ENCODE results near the gene SH3RF3.

The SH3RF3 gene

GRCh38 chr2:109438146-109438545 lies 309.1 kb downstream of the SH3RF3 start:
- no peaks in the 10 kb centered on the region for H3K27me3 Mint-ChIP-seq
- no peaks in the 10 kb centered on the region for H3K4me1 Mint-ChIP-seq (ENCODE audit: low read depth)
- no peak overlapping the region for H3K4me3 Mint-ChIP-seq
- peaks cover 34% of the 10 kb centered on the region for H3K36me3 Mint-ChIP-seq
- peaks cover 16% of the 10 kb centered on the region for H3K9me3 Mint-ChIP-seq (ENCODE audit: low read depth)
- H3K27ac Mint-ChIP-seq, result no peak overlapping the region

GRCh38 chr2:109438773-109439389 lies 309.9 kb downstream of the SH3RF3 start:
- Mint-ChIP-seq H3K27ac (no peak overlapping the region), H3K9me3 (ENCODE audit: low read depth) (peaks cover 20% of the 10 kb centered on the region), H3K4me1 (ENCODE audit: low read depth) (no peaks in the 10 kb centered on the region)

GRCh38 chr2:109439390-109439786 lies 310.4 kb downstream of the SH3RF3 start:
- H3K27me3 Mint-ChIP-seq, result no peaks in the 10 kb centered on the region
- no peak overlapping the region for H3K4me3 Mint-ChIP-seq
- peaks cover 38% of the 10 kb centered on the region for H3K36me3 Mint-ChIP-seq
- no peaks in the 10 kb centered on the region for H3K4me1 Mint-ChIP-seq (ENCODE audit: low read depth)
- peaks cover 20% of the 10 kb centered on the region for H3K9me3 Mint-ChIP-seq (ENCODE audit: low read depth)
- H3K27ac Mint-ChIP-seq, result no peak overlapping the region

More at GRCh38 chr2:109438773-109439389, 309.9 kb downstream of the SH3RF3 start:
- no peak overlapping the region for H3K4me3 Mint-ChIP-seq
- H3K27me3 Mint-ChIP-seq, result no peaks in the 10 kb centered on the region
- H3K36me3 Mint-ChIP-seq, result peaks cover 41% of the 10 kb centered on the region

DNA sequence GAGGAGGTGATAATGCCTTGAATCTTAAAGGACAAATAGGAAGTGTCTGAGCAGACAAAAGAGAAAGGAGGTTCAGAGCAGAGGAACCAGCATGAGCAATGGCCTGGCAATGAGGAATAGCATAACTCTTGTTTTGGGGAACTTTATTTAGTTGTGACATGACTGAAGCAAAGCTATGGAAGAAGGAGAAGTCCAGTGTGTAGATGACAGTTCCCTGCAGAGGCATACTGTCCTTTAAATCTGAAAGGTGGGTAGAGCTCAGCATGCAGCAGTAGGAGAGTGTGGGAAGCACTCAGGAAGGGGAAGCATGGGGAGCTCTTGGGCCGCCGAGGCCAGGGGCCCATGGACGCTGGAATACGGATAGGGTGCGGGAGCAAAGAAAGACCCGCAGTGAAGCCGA lies 311.0 kb downstream of the SH3RF3 start:
- H3K36me3 Mint-ChIP-seq, result peaks cover 39% of the 10 kb centered on the region
- peaks cover 25% of the 10 kb centered on the region for H3K9me3 Mint-ChIP-seq (ENCODE audit: low read depth)
- no peaks in the 10 kb centered on the region for H3K27me3 Mint-ChIP-seq
- H3K27ac Mint-ChIP-seq, result no peak overlapping the region
- H3K4me1 Mint-ChIP-seq (ENCODE audit: low read depth), result no peaks in the 10 kb centered on the region
- H3K4me3 Mint-ChIP-seq, result no peak overlapping the region

DNA sequence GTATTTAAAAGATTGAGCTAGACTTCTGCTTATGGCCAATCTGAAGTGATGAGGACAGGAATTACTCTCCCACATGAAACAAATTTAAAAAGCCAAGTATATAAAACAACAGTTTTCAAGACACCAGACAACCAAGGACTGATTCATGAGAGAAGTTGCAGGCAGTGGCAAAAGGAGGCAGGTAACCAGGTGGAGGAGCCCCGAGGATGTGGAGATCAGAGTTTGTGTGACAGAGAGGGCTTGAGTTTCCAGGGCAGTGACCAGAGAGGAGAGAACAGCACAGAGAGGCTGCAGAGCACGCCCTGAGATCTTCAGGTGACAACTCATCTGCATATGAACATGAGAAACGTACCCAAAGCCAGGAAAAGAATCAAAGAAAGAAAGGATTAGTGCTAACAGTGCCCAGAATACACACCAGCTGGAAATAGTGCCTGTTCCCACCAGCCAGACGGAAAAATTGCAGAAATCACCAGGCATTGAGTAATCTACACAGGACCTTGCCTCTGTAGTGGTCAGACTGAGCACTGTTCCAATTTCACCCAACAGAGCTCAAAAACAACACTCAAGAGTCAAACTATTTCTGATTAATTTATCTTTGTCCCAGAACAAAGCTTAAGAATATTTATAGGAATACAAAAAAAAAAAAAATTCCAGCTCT lies 311.6 kb downstream of the SH3RF3 start:
- Mint-ChIP-seq H3K4me3 (no peak overlapping the region), H3K4me1 (ENCODE audit: low read depth) (no peaks in the 10 kb centered on the region), H3K9me3 (ENCODE audit: low read depth) (peaks cover 29% of the 10 kb centered on the region), H3K27ac (no peak overlapping the region), H3K36me3 (peaks cover 44% of the 10 kb centered on the region), H3K27me3 (no peaks in the 10 kb centered on the region)

GRCh38 chr2:109442715-109443319 lies 313.8 kb downstream of the SH3RF3 start:
- Mint-ChIP-seq H3K4me3 (no peak overlapping the region), H3K4me1 (ENCODE audit: low read depth) (no peaks in the 10 kb centered on the region), H3K27me3 (no peaks in the 10 kb centered on the region), H3K27ac (no peak overlapping the region), H3K9me3 (ENCODE audit: low read depth) (peaks cover 29% of the 10 kb centered on the region), H3K36me3 (peaks cover 46% of the 10 kb centered on the region)

DNA sequence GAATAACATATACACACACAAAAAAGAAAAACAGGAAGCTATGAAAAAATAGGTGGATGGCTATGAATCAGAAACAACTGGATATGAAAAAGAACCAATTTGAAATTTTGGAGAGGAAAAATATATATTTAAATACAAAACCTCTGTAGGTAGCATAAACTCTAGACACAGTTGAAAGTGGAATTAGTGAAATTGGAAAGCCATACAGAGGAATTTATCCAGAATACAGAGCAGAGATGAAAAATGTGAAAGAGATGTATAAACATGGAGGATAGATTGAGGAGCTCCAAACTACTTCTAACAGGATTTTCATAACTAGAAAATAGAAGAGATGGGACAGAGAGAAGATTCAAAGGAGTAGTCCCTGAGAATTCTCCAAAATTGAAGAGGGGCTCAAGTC lies 315.9 kb downstream of the SH3RF3 start:
- no peak overlapping the region for H3K4me3 Mint-ChIP-seq
- H3K4me1 Mint-ChIP-seq (ENCODE audit: low read depth), result no peaks in the 10 kb centered on the region
- H3K27me3 Mint-ChIP-seq, result no peaks in the 10 kb centered on the region
- peaks cover 38% of the 10 kb centered on the region for H3K36me3 Mint-ChIP-seq
- peaks cover 29% of the 10 kb centered on the region for H3K9me3 Mint-ChIP-seq (ENCODE audit: low read depth)
- no peak overlapping the region for H3K27ac Mint-ChIP-seq

DNA sequence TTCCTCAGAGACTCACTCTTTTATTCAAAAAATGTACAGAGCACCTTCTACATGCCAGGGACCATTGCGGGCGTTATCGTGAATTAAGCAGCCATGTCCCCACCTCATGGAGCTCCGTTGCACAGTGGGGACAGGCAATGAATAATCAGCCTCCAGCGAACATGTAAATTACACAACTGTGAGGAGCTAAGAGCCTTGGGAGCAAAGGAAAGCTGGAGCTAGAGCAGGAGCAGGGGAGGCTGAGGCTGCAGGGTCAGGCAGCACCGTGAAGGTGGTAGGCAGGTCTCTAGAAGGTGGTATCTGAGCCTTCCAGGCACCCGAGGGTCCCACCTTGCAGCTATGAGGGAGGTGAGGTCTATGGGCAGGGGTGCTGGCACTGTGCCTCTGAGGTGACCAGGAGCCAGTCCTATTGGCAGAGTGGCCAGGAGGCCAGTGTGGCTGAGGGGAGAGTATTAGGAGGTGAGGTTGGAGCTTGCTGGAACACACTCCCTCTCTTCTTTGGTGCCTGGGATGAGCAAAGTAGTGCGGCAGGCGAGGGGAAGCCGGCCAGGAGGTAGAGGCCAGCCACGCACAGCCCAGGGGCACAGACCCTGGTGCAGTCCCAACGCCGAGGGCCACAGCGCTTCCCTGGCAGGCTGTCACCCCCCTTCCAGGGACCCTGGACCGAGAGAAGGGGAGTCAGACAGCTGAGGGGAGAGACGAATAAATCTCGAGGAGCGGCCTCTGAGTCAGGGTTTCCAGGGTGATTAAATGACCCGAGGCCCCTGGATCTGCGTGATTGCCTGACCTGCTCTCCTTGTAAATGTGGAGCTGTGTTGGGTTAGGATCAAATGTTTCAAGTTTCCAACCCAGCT lies 317.5 kb downstream of the SH3RF3 start:
- H3K27me3 Mint-ChIP-seq, result no peaks in the 10 kb centered on the region
- peaks cover 26% of the 10 kb centered on the region for H3K36me3 Mint-ChIP-seq
- H3K9me3 Mint-ChIP-seq (ENCODE audit: low read depth), result peaks cover 21% of the 10 kb centered on the region
- no peak overlapping the region for H3K4me3 Mint-ChIP-seq
- no peak overlapping the region for H3K27ac Mint-ChIP-seq
- H3K4me1 Mint-ChIP-seq (ENCODE audit: low read depth), result no peaks in the 10 kb centered on the region

DNA sequence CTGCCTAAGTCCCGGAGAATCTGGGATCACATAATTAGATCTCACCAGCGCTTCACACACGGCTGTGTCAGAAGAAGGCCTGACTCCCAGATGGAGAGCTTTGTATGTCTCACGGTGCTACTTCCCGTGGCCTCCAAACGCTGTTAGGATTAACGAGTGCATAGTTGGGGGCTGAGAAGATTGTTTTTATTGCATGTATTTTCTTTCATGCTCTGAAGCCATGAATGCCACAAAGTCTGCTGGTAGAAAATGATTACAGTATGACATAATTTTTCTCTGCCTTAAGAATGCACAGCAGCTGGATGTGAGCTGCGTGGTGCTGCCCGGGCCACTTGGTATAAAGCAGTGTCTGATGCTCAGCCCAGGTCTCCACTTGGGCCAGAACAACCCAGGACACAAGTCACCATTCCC lies 318.3 kb downstream of the SH3RF3 start:
- no peaks in the 10 kb centered on the region for H3K4me1 Mint-ChIP-seq (ENCODE audit: low read depth)
- H3K27ac Mint-ChIP-seq, result no peak overlapping the region
- peaks cover 29% of the 10 kb centered on the region for H3K36me3 Mint-ChIP-seq
- peaks cover 18% of the 10 kb centered on the region for H3K9me3 Mint-ChIP-seq (ENCODE audit: low read depth)
- H3K27me3 Mint-ChIP-seq, result no peaks in the 10 kb centered on the region
- H3K4me3 Mint-ChIP-seq, result no peak overlapping the region

- Mint-ChIP-seq H3K4me1 (ENCODE audit: low read depth) (no peaks in the 10 kb centered on the region), H3K27ac (no peak overlapping the region), H3K9me3 (ENCODE audit: low read depth) (peaks cover 13% of the 10 kb centered on the region), H3K36me3 (peaks cover 25% of the 10 kb centered on the region), H3K27me3 (no peaks in the 10 kb centered on the region), H3K4me3 (no peak overlapping the region)
These were observed 318.8 kb downstream of the SH3RF3 start for GRCh38 chr2:109447776-109448175.

DNA sequence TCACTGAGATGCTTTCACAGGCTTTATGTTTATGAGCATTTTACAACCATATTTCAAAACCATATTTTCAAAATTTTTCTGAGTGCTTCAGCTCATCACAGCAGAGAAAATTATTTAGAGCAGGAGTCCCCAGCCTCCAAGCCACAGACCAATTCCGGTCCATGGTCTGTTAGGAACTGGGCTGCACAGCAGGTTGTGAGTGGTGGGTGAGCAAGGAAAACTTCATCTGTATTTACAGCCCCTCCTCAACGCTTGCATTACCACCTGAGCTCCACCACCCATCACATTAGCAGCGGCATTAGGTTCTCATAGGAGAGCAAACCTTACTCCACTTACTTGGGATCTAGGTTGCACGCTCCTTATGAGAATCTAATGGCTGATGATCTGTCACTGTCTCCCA lies 319.2 kb downstream of the SH3RF3 start:
- Mint-ChIP-seq H3K27ac (no peak overlapping the region), H3K36me3 (peaks cover 23% of the 10 kb centered on the region), H3K27me3 (no peaks in the 10 kb centered on the region), H3K4me3 (no peak overlapping the region), H3K9me3 (ENCODE audit: low read depth) (peaks cover 13% of the 10 kb centered on the region), H3K4me1 (ENCODE audit: low read depth) (no peaks in the 10 kb centered on the region)

- Mint-ChIP-seq H3K27ac (no peak overlapping the region), H3K9me3 (ENCODE audit: low read depth) (peaks cover 9% of the 10 kb centered on the region), H3K4me3 (no peak overlapping the region), H3K4me1 (ENCODE audit: low read depth) (no peaks in the 10 kb centered on the region), H3K36me3 (peaks cover 17% of the 10 kb centered on the region), H3K27me3 (no peaks in the 10 kb centered on the region)
These were observed 320.2 kb downstream of the SH3RF3 start for GRCh38 chr2:109448946-109449788.

GRCh38 chr2:109450574-109451273 lies 321.7 kb downstream of the SH3RF3 start:
- no peaks in the 10 kb centered on the region for H3K9me3 Mint-ChIP-seq (ENCODE audit: low read depth)
- H3K4me1 Mint-ChIP-seq (ENCODE audit: low read depth), result peaks cover 2% of the 10 kb centered on the region
- no peaks in the 10 kb centered on the region for H3K27me3 Mint-ChIP-seq
- peaks cover 8% of the 10 kb centered on the region for H3K36me3 Mint-ChIP-seq
- H3K27ac Mint-ChIP-seq, result no peak overlapping the region
- no peak overlapping the region for H3K4me3 Mint-ChIP-seq

GRCh38 chr2:109451671-109452070 lies 322.7 kb downstream of the SH3RF3 start:
- no peaks in the 10 kb centered on the region for H3K9me3 Mint-ChIP-seq (ENCODE audit: low read depth)
- H3K4me3 Mint-ChIP-seq, result no peak overlapping the region
- peaks cover 2% of the 10 kb centered on the region for H3K4me1 Mint-ChIP-seq (ENCODE audit: low read depth)
- H3K27me3 Mint-ChIP-seq, result no peaks in the 10 kb centered on the region
- H3K36me3 Mint-ChIP-seq, result peaks cover 7% of the 10 kb centered on the region
- no peak overlapping the region for H3K27ac Mint-ChIP-seq
